ENCODE results near the gene UTY. TPM values are rescaled to one million over a fixed set of nuclear protein-coding genes. Genes with fewer than 3 reads are reported as not detected.
A peak's percentile ranks its signal among the peaks of the same experiment; 100 is the strongest.

Gene UTY
- total RNA-seq, 1 experiment from 2014 or later: 5.9 TPM

DNA sequence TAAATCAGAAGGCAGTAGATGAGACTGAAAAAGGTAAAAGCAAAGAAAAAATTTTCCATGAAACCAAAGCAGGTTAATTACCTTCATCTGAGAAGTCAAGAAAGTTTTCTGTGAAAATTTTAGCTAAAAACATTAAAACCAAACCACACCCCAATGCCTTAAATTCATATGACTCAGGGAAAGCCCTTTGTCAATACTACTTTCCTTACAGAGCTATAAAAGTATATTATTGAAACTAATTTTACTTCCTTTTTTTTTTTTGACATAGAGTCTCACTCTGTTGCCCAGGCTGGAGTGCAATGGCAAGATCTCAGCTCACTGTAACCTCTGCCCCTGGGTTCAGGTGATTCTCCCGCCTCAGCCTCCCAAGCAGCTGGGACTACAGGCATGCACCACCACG, 117.2 kb downstream of the UTY start:
- no peak overlapping the region for H3K4me3 ChIP-seq (replicated peaks in 1 of 2; ENCODE audit: low read depth in 1 of 2, low read length in 2 of 2)
- no peaks in the 10 kb centered on the region for H3K79me2 ChIP-seq (ENCODE audit: insufficient read depth, low read length)
- H4K20me1 ChIP-seq (ENCODE audit: insufficient read depth): no peaks in the 10 kb centered on the region
- no peaks in the 10 kb centered on the region for H3K4me1 ChIP-seq (ENCODE audit: control insufficient read depth in 1 of 2, insufficient read depth in 2 of 2, low read length in 2 of 2)
- H3K27me3 ChIP-seq (ENCODE audit: insufficient read depth, low read length): no peaks in the 10 kb centered on the region
- POLR2A ChIA-PET: no interaction called here
- H3K9me3 ChIP-seq (ENCODE audit: control insufficient read depth in 1 of 2, insufficient read depth in 1 of 2, low read depth in 1 of 2, low read length in 2 of 2): no peaks in the 10 kb centered on the region
- H3K9ac ChIP-seq (ENCODE audit: low read length): no peak overlapping the region
- no peak overlapping the region for H2AFZ ChIP-seq (ENCODE audit: low read depth, low read length, poor library complexity, severe bottlenecking)
- no peak for DNase-seq (ENCODE audit: low read depth, low spot score)
- no peaks in the 10 kb centered on the region for H3K36me3 ChIP-seq (ENCODE audit: control insufficient read depth in 1 of 2, insufficient read depth in 2 of 2, low read length in 2 of 2)
- H3K9me2 ChIP-seq (ENCODE audit: insufficient read depth): no peaks in the 10 kb centered on the region
- no peak overlapping the region for H3K4me2 ChIP-seq (ENCODE audit: low read length)
- no peak for ATAC-seq
- H3K27ac ChIP-seq (ENCODE audit: low read depth, low read length): no peak overlapping the region
- CTCF ChIA-PET: no interaction called here
- intact Hi-C loops (cut with micrococcal nuclease): no loop called here
- no peak for TF ChIP-seq RAD21 (IDR thresholded peaks at IDR 0.05; ENCODE audit: low read depth)
- TF ChIP-seq POLR2AphosphoS5 (IDR thresholded peaks at IDR 0.05; ENCODE audit: low read depth, low read length): no peak
- no TSS peak for BruUV-seq (replicated peaks)
- RAD21 ChIA-PET (ENCODE audit: low non-redundant PET in 1 of 2, low total read pairs in 2 of 2, uncharacterized antibody in 2 of 2, unreplicated experiment in 2 of 2): no interaction called here

DNA sequence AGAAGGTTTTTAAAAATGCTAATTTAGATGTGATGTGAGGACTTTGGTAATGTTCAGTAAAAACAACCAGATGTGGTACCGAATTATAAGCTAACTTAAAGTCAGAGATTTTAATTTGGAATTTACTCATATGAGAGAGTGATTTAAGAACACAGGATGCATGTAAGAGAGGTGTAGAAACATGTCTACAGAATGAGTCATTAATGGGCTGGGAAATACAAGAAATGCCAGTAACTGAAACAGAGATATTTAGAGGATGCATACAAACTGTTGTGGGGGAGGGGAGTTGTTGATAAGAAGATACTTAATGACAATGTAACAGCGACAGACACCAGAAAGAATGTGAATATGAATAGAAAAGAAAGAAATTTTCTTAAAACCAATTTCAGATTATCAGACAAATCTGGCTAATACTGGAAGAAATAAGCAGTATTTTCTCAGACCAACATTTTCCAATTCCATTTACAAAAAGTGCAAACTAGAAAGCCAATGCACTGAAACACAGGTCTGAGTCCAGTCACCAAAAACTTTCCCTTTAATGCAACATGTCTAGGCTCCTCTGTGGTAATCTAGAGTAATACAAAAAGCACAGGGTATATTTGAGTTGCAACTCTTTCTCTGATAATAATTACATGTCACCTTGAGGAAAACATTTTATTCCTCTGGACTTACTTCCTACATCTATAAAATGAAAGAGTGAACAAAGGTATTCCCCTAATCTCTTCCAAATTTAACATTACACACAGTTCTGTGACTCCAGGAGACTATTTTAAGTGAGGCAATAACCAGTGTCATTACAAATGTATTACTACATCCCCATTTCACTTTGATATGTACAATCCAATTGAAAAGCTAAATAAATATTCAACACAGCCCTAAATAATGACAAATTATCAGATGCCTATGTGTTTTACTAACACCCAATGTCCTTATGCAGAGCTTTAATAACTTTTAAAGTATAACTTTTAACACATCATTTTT, 117.9 kb downstream of the UTY start:
- ChIA-PET POLR2A (no interaction called here), CTCF (no interaction called here), RAD21 (ENCODE audit: low non-redundant PET in 1 of 2, low total read pairs in 2 of 2, uncharacterized antibody in 2 of 2, unreplicated experiment in 2 of 2) (no interaction called here)
- Histone ChIP-seq H3K27ac (ENCODE audit: low read depth, low read length) (no peak overlapping the region), H3K4me3 (replicated peaks in 1 of 2; ENCODE audit: low read depth in 1 of 2, low read length in 2 of 2) (no peak overlapping the region), H3K27me3 (ENCODE audit: insufficient read depth, low read length) (no peaks in the 10 kb centered on the region), H3K9ac (ENCODE audit: low read length) (no peak overlapping the region), H3K4me1 (ENCODE audit: control insufficient read depth in 1 of 2, insufficient read depth in 2 of 2, low read length in 2 of 2) (no peaks in the 10 kb centered on the region), H3K36me3 (ENCODE audit: control insufficient read depth in 1 of 2, insufficient read depth in 2 of 2, low read length in 2 of 2) (no peaks in the 10 kb centered on the region), H3K9me3 (ENCODE audit: control insufficient read depth in 1 of 2, insufficient read depth in 1 of 2, low read depth in 1 of 2, low read length in 2 of 2) (no peaks in the 10 kb centered on the region), H3K9me2 (ENCODE audit: insufficient read depth) (no peaks in the 10 kb centered on the region), H3K79me2 (ENCODE audit: insufficient read depth, low read length) (no peaks in the 10 kb centered on the region), H4K20me1 (ENCODE audit: insufficient read depth) (no peaks in the 10 kb centered on the region), H2AFZ (ENCODE audit: low read depth, low read length, poor library complexity, severe bottlenecking) (no peak overlapping the region), H3K4me2 (ENCODE audit: low read length) (0 out of 2 replicates have a peak overlapping the region, but pooled peaks have one; percentile 12)
- ATAC-seq (no peak), DNase-seq (ENCODE audit: low read depth, low spot score) (no peak)
- intact Hi-C loops (cut with micrococcal nuclease): no loop called here
- BruUV-seq (replicated peaks): no TSS peak
- TF ChIP-seq EZH2 (IDR thresholded peaks at IDR 0.05) (no peak), RAD21 (IDR thresholded peaks at IDR 0.05; ENCODE audit: low read depth) (no peak), CEBPB (IDR thresholded peaks at IDR 0.05; ENCODE audit: low read depth) (no peak), CBX3 (IDR thresholded peaks at IDR 0.05; ENCODE audit: low read depth) (no peak), YY1 (IDR thresholded peaks at IDR 0.05; ENCODE audit: extremely low read depth, insufficient replicate concordance, low read depth, low read length) (no peak), EZH2phosphoT487 (IDR thresholded peaks at IDR 0.05; ENCODE audit: borderline replicate concordance) (no peak), ZFX (IDR thresholded peaks at IDR 0.05) (no peak), FOSL1 (IDR thresholded peaks at IDR 0.05; ENCODE audit: low read depth) (no peak), TCF7L2 (IDR thresholded peaks at IDR 0.05; ENCODE audit: borderline replicate concordance, extremely low read depth, insufficient read depth, insufficient read length) (no peak), SRF (IDR thresholded peaks at IDR 0.05; ENCODE audit: low read depth) (no peak)
- TF ChIP-seq, protein P1, sequence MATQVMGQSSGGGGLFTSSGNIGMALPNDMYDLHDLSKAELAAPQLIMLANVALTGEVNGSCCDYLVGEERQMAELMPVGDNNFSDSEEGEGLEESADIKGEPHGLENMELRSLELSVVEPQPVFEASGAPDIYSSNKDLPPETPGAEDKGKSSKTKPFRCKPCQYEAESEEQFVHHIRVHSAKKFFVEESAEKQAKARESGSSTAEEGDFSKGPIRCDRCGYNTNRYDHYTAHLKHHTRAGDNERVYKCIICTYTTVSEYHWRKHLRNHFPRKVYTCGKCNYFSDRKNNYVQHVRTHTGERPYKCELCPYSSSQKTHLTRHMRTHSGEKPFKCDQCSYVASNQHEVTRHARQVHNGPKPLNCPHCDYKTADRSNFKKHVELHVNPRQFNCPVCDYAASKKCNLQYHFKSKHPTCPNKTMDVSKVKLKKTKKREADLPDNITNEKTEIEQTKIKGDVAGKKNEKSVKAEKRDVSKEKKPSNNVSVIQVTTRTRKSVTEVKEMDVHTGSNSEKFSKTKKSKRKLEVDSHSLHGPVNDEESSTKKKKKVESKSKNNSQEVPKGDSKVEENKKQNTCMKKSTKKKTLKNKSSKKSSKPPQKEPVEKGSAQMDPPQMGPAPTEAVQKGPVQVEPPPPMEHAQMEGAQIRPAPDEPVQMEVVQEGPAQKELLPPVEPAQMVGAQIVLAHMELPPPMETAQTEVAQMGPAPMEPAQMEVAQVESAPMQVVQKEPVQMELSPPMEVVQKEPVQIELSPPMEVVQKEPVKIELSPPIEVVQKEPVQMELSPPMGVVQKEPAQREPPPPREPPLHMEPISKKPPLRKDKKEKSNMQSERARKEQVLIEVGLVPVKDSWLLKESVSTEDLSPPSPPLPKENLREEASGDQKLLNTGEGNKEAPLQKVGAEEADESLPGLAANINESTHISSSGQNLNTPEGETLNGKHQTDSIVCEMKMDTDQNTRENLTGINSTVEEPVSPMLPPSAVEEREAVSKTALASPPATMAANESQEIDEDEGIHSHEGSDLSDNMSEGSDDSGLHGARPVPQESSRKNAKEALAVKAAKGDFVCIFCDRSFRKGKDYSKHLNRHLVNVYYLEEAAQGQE (IDR thresholded peaks at IDR 0.05; ENCODE audit: low read depth): no peak
- TF ChIP-seq, protein P2, sequence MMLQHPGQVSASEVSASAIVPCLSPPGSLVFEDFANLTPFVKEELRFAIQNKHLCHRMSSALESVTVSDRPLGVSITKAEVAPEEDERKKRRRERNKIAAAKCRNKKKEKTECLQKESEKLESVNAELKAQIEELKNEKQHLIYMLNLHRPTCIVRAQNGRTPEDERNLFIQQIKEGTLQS (IDR thresholded peaks at IDR 0.05): no peak
- TF ChIP-seq, protein P3, sequence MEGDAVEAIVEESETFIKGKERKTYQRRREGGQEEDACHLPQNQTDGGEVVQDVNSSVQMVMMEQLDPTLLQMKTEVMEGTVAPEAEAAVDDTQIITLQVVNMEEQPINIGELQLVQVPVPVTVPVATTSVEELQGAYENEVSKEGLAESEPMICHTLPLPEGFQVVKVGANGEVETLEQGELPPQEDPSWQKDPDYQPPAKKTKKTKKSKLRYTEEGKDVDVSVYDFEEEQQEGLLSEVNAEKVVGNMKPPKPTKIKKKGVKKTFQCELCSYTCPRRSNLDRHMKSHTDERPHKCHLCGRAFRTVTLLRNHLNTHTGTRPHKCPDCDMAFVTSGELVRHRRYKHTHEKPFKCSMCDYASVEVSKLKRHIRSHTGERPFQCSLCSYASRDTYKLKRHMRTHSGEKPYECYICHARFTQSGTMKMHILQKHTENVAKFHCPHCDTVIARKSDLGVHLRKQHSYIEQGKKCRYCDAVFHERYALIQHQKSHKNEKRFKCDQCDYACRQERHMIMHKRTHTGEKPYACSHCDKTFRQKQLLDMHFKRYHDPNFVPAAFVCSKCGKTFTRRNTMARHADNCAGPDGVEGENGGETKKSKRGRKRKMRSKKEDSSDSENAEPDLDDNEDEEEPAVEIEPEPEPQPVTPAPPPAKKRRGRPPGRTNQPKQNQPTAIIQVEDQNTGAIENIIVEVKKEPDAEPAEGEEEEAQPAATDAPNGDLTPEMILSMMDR (IDR thresholded peaks at IDR 0.05 in 2 of 3, conservative IDR thresholded peaks at IDR 0.05 in 1 of 3; ENCODE audit: borderline replicate concordance in 1 of 3, insufficient read depth in 1 of 3, low read depth in 2 of 3, low read length in 2 of 3): no peak
